GM21576 (cell line): ENCODE data around the gene FBXL12.
"Not testable (repeated sequence)": the region's sequence is repeated elsewhere in the genome, so short reads cannot be mapped to it uniquely, and the experiment has no call there.

ENCODE experiments used
- ATAC-seq: cut with Tn5 transposase; IDR thresholded peaks from one replicate; pipeline ENCODE4 v1.9.1; 2021; ENCODE audit warnings: mild to moderate bottlenecking, moderate library complexity; ENCODE audit not compliant: unreplicated experiment

Gene FBXL12

GRCh38 chr19:9796113-9796773 lies 22.6 kb downstream of the FBXL12 start:
- no peak for ATAC-seq

GRCh38 chr19:9793071-9793591 lies 25.7 kb downstream of the FBXL12 start:
- no peak for ATAC-seq

- ATAC-seq = peak; percentile 39
Observed at GRCh38 chr19:9792206-9793070, 26.4 kb downstream of the FBXL12 start.

DNA sequence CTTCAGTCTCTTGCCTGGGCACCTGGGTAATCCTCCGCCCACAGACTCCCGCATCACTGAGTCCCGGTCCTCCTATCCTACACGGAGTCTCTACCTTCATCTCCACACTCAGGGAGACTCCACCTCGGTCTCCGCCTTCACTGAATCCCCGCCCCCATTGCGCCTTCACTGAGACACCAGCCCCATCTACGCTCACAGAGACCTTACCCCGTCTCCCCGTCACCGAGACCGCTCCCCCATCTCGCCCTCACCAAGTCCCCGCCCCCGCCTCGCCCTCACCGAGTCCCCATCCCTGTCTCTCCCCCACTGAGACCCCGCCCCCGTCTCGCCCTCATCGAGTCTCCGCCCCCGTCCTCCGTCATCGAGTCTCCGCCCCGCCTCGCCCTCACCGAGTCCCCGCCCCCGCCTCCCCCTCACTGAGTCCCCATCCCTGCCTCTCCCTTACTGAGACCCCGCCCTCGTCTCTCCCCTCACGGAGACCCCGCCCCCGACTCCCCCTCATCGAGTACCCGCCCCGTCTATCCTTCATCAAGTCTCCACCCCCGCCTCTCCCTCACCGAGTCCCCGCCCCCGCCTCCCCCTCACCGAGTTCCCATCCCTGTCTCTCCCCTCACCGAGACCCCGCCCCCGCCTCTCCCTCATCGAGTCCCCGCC lies 27.2 kb downstream of the FBXL12 start:
- peak; percentile 36 for ATAC-seq

DNA sequence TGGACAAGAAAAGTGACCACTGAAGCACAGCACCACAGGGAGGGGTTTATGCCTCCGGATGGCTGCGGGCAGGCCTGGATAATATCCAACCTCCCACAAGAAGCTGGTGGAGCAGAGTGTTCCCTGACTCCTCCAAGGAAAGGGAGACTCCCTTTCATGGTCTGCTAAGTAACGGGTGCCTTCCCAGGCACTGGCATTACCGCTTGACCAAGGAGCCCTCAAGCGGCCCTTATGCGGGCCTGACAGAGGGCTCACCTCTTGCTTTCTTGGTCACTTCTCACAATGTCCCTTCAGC lies 27.9 kb downstream of the FBXL12 start:
- not testable (repeated sequence) for ATAC-seq

DNA sequence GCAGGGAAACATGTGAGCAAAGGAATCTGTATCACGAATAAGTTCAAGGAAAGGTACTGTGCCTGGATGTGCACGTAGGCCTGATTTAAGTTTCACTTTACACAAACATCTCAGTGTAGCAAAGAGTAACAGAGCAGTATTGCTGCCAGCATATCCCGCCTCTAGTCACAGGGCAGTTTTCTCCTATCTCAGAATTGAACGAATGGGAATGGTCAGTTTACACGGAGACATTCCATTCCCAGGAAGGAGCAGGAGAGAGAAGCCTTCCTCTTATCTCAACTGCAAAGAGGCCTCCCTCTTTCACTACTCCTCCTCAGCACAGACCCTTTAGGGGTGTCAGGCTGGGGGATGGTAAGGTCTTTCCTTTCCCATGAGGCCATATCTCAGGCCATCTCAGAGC lies 29.3 kb downstream of the FBXL12 start:
- not testable (repeated sequence) for ATAC-seq

GRCh38 chr19:9789066-9789465 lies 29.8 kb downstream of the FBXL12 start:
- no peak for ATAC-seq

- not testable (repeated sequence) for ATAC-seq
Observed at GRCh38 chr19:9788604-9789003, 30.3 kb downstream of the FBXL12 start.

GRCh38 chr19:9786819-9787218 lies 32.1 kb downstream of the FBXL12 start:
- no peak for ATAC-seq

DNA sequence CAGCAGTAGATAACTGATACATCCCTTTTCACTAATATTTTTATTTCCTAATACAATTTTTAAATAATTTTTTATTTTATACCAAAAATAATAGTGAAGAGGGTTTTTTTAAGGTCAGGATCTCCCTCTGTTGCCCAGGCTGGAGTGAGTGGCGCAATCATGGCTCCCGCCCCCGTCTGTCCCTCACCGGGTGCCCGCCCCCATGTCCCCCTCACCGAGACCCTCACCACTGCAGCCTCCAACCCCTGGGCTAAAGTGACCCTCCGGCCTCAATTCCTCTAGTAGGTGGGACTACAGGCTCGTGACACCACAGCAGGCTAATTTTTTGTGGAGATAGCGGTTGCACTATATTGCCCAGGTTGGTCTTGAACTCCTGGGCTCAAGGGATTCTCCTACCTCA lies 32.5 kb downstream of the FBXL12 start:
- no peak for ATAC-seq

- ATAC-seq = peak; percentile 51
Observed at GRCh38 chr19:9785367-9786331, 33.2 kb downstream of the FBXL12 start.

DNA sequence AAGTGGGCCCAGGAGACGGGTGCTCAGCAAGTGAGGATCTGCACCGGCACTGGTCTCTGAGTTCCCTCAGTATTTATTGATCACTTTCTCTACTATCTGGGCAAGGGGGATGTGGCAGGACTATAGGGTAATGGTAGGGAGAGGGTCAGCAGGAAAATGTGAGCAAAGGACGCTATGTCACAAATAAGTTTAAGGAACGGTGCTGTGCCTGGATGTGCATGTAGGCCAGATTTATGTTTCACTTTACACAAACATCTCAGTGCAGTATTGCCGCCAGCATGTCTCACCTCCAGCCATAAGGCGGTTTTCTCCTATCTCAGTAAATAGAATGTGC lies 34.7 kb downstream of the FBXL12 start:
- ATAC-seq = not testable (repeated sequence)

DNA sequence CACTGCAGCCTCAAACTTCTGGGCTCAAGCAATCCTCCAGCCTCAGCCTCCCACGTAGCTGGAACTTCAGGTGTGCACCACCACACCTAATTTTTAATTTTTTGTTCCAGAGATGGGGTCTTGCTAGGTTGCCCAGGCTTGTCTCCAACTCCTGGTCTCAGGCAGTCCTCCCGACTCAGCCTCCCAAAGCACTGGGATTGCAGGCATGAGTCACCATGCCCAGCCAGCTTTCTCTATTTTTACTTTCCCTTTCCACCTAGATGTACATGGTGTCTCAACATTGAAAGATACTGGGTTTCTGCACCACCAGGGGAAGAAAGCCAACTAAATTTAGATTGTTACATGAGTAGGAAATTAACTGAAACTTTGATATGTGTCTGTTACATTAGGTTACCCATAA lies 36.5 kb downstream of the FBXL12 start:
- no peak for ATAC-seq

DNA sequence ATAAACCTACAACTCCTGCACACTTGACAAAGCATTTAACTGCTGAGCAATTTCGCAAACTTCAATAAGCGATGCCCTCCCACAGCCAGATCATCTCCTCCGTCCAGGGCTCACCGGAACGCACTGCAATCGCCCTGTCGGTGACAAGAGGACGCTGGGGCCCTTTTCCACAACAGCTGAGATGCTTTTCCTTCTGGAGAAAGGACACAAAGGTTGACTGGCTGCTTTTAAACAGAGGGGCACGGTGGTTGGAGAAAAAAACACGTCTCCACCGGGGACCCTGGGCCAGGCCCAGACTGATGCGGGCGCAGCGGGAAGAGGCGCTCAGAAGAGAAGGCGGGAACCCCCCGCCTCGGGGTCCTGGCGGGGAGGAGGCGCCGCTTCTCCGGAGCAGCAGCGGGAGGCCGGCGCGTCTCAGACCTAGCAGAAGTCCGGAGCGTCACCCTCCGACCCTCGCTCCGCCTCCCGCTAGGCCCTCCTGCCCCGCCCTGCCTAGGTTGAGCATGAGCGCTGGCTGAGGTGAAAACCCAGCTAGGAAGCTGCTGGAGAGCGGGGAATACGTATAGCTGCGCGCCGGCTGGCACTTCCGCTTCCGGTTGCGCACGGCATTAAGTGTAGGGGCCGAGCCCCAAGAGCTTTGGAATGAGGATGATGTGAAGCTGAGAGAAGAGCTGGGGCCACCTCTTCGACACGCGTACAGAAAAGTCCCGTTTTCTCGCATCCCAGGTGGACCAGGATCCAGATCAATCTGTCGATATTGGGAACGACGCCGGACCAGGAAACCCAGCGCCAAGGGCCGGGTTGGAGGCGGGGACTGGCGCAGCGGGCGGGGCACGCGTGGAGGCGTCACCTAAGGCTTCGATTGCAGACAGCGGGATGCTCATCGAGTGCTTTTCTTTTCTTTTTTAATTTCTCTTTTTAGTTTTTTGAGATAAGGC lies 50.4 kb downstream of the FBXL12 start, which contains the start of gene ZNF846:
Gene ZNF846, minus strand, starts transcription at position 564 of the 938 bp plus-strand sequence. CDS start 3,788 bp downstream, outside the sequence.
- peak; percentile 90 for ATAC-seq
